ENCODE measurements around the gene PPM1N. TPM values are rescaled to one million over a fixed set of nuclear protein-coding genes. Genes with fewer than 3 reads are reported as not detected.

Gene PPM1N
- total and polyA plus RNA-seq, 2 of the 13 experiments (the other 11 are each of a cell fraction or from before 2014, with no cell fraction given), result 0.31 to 1.8 TPM

DNA sequence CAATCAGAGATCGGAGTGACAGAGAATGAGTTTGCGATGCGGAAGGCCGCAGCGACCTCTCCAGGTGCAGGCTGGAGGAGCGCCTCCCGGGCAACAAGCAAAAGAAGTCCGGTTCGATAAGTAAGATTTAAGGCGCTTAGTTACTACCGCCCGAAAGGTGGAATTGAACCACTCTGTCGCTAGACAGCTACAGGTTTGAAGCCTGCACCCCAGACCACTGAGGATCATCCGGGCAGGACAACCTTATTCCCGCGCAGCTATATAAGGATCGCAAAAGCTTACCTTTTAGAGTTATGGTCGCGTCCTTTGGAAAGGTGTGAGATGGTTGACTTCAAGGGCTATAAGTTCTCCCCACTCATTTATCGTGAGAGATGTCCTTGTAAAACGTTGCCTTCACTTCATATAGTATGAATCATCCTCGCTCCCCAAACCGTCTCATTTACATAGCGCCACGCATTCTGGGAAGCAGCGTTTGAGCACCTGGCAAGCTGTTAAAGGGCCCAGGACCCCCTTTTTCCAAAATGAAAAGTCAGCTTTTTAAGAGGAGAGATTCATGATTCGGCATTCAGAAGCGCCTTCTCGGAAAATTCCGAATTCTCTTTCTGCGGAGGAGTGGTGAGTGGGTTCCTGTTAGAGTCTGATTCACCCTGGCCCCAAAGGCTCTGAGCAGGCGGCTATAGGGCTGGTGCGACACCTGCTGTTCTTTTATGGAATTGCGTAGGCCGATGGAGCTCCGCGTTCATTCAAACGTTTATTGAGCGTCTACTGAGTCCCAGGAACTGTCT, 19.6 kb upstream of the PPM1N start (continued):
- TF ChIP-seq, protein P1, sequence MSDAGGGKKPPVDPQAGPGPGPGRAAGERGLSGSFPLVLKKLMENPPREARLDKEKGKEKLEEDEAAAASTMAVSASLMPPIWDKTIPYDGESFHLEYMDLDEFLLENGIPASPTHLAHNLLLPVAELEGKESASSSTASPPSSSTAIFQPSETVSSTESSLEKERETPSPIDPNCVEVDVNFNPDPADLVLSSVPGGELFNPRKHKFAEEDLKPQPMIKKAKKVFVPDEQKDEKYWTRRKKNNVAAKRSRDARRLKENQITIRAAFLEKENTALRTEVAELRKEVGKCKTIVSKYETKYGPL (CRISPR knock-in tag; IDR thresholded peaks at IDR 0.05), result no peak
- TF ChIP-seq ZNF777 (CRISPR knock-in tag; IDR thresholded peaks at IDR 0.05) (peak; percentile 65; the same call in 1 of the 2 replicates), ATF7 (IDR thresholded peaks at IDR 0.05) (no peak), ATF7 (CRISPR knock-in tag; IDR thresholded peaks at IDR 0.05) (no peak), HNF4A (CRISPR knock-in tag; IDR thresholded peaks at IDR 0.05) (no peak), ARNT2 (CRISPR knock-in tag; IDR thresholded peaks at IDR 0.05; ENCODE audit: low read depth) (peak; percentile 43; the same call in 1 of the 2 replicates), CBX1 (IDR thresholded peaks at IDR 0.05; ENCODE audit: low read depth) (no peak), ZNF549 (CRISPR knock-in tag; IDR thresholded peaks at IDR 0.05) (no peak), KAT8 (CRISPR knock-in tag; IDR thresholded peaks at IDR 0.05) (peak; percentile 73), NFYB (CRISPR knock-in tag; IDR thresholded peaks at IDR 0.05) (0 out of 2 replicates have a peak, but pooled peaks have one; percentile 4), ZNF557 (CRISPR knock-in tag; IDR thresholded peaks at IDR 0.05) (no peak; the same call in 1 of the 2 replicates), NFKBIZ (CRISPR knock-in tag; IDR thresholded peaks at IDR 0.05) (no peak), MIXL1 (CRISPR knock-in tag; IDR thresholded peaks at IDR 0.05) (peak; percentile 61; the same call in 1 of the 2 replicates), KDM4B (CRISPR knock-in tag; IDR thresholded peaks at IDR 0.05) (0 out of 2 replicates have a peak, but pooled peaks have one; percentile 18), ZNF598 (CRISPR knock-in tag; IDR thresholded peaks at IDR 0.05; ENCODE audit: borderline replicate concordance) (no peak), FOSL1 (CRISPR knock-in tag; IDR thresholded peaks at IDR 0.05; ENCODE audit: borderline replicate concordance) (no peak), AKAP8 (CRISPR knock-in tag; IDR thresholded peaks at IDR 0.05) (no peak), GFI1 (CRISPR knock-in tag; IDR thresholded peaks at IDR 0.05; ENCODE audit: borderline replicate concordance) (no peak; the same call in 1 of the 2 replicates)
- TF ChIP-seq, protein P2, sequence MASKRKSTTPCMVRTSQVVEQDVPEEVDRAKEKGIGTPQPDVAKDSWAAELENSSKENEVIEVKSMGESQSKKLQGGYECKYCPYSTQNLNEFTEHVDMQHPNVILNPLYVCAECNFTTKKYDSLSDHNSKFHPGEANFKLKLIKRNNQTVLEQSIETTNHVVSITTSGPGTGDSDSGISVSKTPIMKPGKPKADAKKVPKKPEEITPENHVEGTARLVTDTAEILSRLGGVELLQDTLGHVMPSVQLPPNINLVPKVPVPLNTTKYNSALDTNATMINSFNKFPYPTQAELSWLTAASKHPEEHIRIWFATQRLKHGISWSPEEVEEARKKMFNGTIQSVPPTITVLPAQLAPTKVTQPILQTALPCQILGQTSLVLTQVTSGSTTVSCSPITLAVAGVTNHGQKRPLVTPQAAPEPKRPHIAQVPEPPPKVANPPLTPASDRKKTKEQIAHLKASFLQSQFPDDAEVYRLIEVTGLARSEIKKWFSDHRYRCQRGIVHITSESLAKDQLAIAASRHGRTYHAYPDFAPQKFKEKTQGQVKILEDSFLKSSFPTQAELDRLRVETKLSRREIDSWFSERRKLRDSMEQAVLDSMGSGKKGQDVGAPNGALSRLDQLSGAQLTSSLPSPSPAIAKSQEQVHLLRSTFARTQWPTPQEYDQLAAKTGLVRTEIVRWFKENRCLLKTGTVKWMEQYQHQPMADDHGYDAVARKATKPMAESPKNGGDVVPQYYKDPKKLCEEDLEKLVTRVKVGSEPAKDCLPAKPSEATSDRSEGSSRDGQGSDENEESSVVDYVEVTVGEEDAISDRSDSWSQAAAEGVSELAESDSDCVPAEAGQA (IDR thresholded peaks at IDR 0.05; ENCODE audit: low read depth), result no peak
- TF ChIP-seq, protein P2 (CRISPR knock-in tag; IDR thresholded peaks at IDR 0.05; ENCODE audit: borderline replicate concordance), result peak; percentile 34; the same call in 1 of the 2 replicates
- TF ChIP-seq, protein P3, sequence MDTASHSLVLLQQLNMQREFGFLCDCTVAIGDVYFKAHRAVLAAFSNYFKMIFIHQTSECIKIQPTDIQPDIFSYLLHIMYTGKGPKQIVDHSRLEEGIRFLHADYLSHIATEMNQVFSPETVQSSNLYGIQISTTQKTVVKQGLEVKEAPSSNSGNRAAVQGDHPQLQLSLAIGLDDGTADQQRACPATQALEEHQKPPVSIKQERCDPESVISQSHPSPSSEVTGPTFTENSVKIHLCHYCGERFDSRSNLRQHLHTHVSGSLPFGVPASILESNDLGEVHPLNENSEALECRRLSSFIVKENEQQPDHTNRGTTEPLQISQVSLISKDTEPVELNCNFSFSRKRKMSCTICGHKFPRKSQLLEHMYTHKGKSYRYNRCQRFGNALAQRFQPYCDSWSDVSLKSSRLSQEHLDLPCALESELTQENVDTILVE (CRISPR knock-in tag; IDR thresholded peaks at IDR 0.05), result peak; percentile 69; the same call in 1 of the 2 replicates
- TF ChIP-seq, protein P4, sequence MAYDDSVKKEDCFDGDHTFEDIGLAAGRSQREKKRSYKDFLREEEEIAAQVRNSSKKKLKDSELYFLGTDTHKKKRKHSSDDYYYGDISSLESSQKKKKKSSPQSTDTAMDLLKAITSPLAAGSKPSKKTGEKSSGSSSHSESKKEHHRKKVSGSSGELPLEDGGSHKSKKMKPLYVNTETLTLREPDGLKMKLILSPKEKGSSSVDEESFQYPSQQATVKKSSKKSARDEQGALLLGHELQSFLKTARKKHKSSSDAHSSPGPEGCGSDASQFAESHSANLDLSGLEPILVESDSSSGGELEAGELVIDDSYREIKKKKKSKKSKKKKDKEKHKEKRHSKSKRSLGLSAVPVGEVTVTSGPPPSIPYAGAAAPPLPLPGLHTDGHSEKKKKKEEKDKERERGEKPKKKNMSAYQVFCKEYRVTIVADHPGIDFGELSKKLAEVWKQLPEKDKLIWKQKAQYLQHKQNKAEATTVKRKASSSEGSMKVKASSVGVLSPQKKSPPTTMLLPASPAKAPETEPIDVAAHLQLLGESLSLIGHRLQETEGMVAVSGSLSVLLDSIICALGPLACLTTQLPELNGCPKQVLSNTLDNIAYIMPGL (CRISPR knock-in tag; IDR thresholded peaks at IDR 0.05; ENCODE audit: borderline replicate concordance in 1 of 2, low read depth in 1 of 2), result peak; percentile 95 to 99
